ENCODE results near the gene ZDHHC24.
A peak's percentile ranks its signal among the peaks of the same experiment; 100 is the strongest.
"Not testable (repeated sequence)": the region's sequence is repeated elsewhere in the genome, so short reads cannot be mapped to it uniquely, and the experiment has no call there.

ZDHHC24 gene

GRCh38 chr11:66545701-66546367 lies at the start of gene ZDHHC24:
TSS of gene ZDHHC24 (minus strand) at chr11:66546048. CDS start at chr11:66546003, 45 bp downstream.
- peak; percentile 98 for DNase-seq

GRCh38 chr11:66595245-66595904 lies 49.5 kb upstream of the ZDHHC24 start:
- DNase-seq, result no peak

GRCh38 chr11:66593650-66594049 lies 47.8 kb upstream of the ZDHHC24 start:
- DNase-seq, result no peak

- DNase-seq, result no peak
Measured at GRCh38 chr11:66593303-66593635, 47.4 kb upstream of the ZDHHC24 start.

GRCh38 chr11:66592457-66593302 lies 46.8 kb upstream of the ZDHHC24 start, which contains the start of the genes CCDC87 and CCS:
TSS of gene CCDC87 (minus strand) at chr11:66593063. CDS start at chr11:66593015, 48 bp downstream.
TSS of gene CCS (plus strand) at chr11:66593185. CDS start at chr11:66593262, 77 bp downstream.
- DNase-seq, result peak; percentile 95

GRCh38 chr11:66591175-66591574 lies 45.3 kb upstream of the ZDHHC24 start:
- DNase-seq, result no peak

GRCh38 chr11:66589996-66590675 lies 44.3 kb upstream of the ZDHHC24 start:
- DNase-seq, result no peak

GRCh38 chr11:66589315-66589714 lies 43.5 kb upstream of the ZDHHC24 start:
- DNase-seq, result not testable (repeated sequence)

- DNase-seq, result no peak
Measured at GRCh38 chr11:66586136-66586535, 40.3 kb upstream of the ZDHHC24 start.

GRCh38 chr11:66585447-66585846 lies 39.6 kb upstream of the ZDHHC24 start:
- DNase-seq, result not testable (repeated sequence)

GRCh38 chr11:66582565-66583147 lies 36.8 kb upstream of the ZDHHC24 start:
- not testable (repeated sequence) for DNase-seq

- no peak for DNase-seq
Measured at GRCh38 chr11:66581261-66581660, 35.4 kb upstream of the ZDHHC24 start.

- no peak for DNase-seq
Measured at GRCh38 chr11:66580803-66581202, 35.0 kb upstream of the ZDHHC24 start.

GRCh38 chr11:66579017-66579606 lies 33.3 kb upstream of the ZDHHC24 start:
- peak; percentile 72 for DNase-seq

GRCh38 chr11:66570850-66571180 lies 25.0 kb upstream of the ZDHHC24 start:
- no peak for DNase-seq

GRCh38 chr11:66570079-66570849 lies 24.4 kb upstream of the ZDHHC24 start:
- DNase-seq, result no peak

- no peak for DNase-seq
Measured at GRCh38 chr11:66569076-66569475, 23.2 kb upstream of the ZDHHC24 start.

GRCh38 chr11:66568124-66568916 lies 22.5 kb upstream of the ZDHHC24 start, which contains the start of gene CTSF:
TSS of gene CTSF (minus strand) at chr11:66568606. CDS start at chr11:66568486, 120 bp downstream.
- peak; percentile 82 for DNase-seq

GRCh38 chr11:66567787-66568123 lies 21.9 kb upstream of the ZDHHC24 start:
- DNase-seq, result no peak

- DNase-seq, result no peak
Measured at GRCh38 chr11:66566221-66566620, 20.4 kb upstream of the ZDHHC24 start.

- no peak for DNase-seq
Measured at GRCh38 chr11:66564984-66565383, 19.1 kb upstream of the ZDHHC24 start.

Data from EL (cell line).